ENCODE measurements around the gene ARHGAP19. TPM values are rescaled to one million over a fixed set of nuclear protein-coding genes. Genes with fewer than 3 reads are reported as not detected.

The ARHGAP19 gene
- total RNA-seq, 4 donors from 2014 or later = 3.7 to 15.4 (median 7.5) TPM

GRCh38 chr10:97323501-97323900 is 31.1 kb upstream of the ARHGAP19 start:
- WGBS, 2 donors = 77 to 78% methylated on average over 2 to 4 of the region's 4 CpGs
- TF ChIP-seq CTCF (IDR thresholded peaks at IDR 0.05) (no peak), POLR2A (IDR thresholded peaks at IDR 0.05) (no peak)
- peaks cover 11 to 44% (median 12%) of the 10 kb centered on the region in 3 donors for H3K4me1 ChIP-seq
- H3K4me3 ChIP-seq = no peak overlapping the region
- H3K27ac ChIP-seq = no peak overlapping the region
- H3K9me3 ChIP-seq = no peaks in the 10 kb centered on the region
- H3K27me3 ChIP-seq = no peaks in the 10 kb centered on the region
- intact Hi-C loops (cut with DNase I) = no loop called here
- DNase-seq = no peak
- peaks cover 0 to 4% (median 0%) of the 10 kb centered on the region in 3 donors for H3K36me3 ChIP-seq

DNA sequence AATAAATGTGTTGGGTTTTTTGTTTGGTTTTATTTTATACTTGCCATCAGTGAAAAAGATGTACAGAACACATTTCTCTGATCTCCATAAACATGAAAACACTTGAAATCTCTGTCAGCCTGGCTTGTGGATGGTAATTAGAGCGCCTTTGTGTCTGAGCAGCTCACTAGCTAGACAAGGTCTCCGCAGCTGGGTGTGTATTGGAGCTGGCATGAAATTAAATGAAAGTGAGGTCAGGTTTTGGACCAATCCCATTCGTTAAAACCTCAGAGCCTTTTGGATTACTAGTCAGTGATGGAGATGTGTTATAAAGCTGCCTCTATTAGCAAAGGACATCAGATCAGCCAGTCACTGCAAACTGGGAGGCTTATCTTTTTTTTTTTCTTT is 29.4 kb upstream of the ARHGAP19 start:
- DNase-seq = no peak
- Histone ChIP-seq H3K27me3 (no peaks in the 10 kb centered on the region), H3K4me1 (peaks cover 11 to 44% (median 12%) of the 10 kb centered on the region in 3 donors), H3K36me3 (no peaks in the 10 kb centered on the region), H3K9me3 (no peaks in the 10 kb centered on the region), H3K4me3 (peak overlapping the region in 1 of 4 donors; percentile 98), H3K27ac (peak overlapping the region in 1 of 4 donors; percentile 34)
- WGBS, 2 donors = 40 to 68% methylated on average over 3 of the region's 3 CpGs
- intact Hi-C loops (cut with DNase I) = no loop called here
- TF ChIP-seq POLR2A (IDR thresholded peaks at IDR 0.05) (no peak), CTCF (IDR thresholded peaks at IDR 0.05) (no peak)

DNA sequence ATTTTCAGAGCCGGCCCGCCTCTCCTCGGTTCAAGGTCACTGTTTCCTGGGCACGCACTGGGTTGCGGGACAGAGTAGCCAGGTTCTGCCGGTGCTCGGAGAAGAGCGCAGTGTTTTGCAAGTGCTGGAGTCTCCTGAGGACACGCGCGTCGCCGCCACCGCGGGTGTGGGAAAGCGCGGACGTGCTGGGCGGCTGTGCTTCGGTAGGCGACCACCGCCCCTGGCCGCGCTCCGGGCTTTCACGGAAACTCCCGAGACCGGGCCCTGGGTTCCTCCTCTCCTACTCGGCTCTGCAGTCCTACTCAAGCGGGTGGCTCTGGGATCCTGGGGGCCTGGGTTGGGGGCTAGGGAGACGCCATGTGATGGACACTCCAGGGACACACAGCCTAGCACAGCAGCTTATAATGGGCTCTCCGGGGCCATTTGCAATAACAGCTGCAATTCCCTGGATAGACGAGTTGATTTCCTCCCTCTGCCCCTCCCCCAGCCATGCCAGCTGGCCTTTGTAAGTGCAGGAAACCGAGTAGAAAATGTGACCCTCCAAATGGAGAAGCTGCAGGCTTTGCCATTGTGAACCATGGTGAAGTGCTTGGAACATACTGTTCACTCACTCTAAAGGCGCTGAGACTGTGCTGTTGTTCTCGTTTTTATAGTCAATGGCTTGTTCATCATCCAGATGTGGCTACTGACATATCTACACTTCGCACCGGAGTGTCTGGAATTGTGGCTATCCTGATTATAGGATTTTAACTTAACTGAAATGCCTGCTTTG is 28.8 kb upstream of the ARHGAP19 start:
- Histone ChIP-seq H3K27ac (peak overlapping the region; percentile 89 to 99 (median 98)), H3K4me1 (peaks cover 11 to 38% (median 12%) of the 10 kb centered on the region in 3 donors), H3K36me3 (no peaks in the 10 kb centered on the region), H3K27me3 (no peaks in the 10 kb centered on the region), H3K4me3 (peak overlapping the region; percentile 70 to 98 (median 84)), H3K9me3 (no peaks in the 10 kb centered on the region)
- WGBS, 2 donors = 43 to 55% methylated on average over 11 to 23 of the region's 38 CpGs
- intact Hi-C loops (cut with DNase I) = no loop called here
- TF ChIP-seq POLR2A (IDR thresholded peaks at IDR 0.05) (peak in 1 of 4 donors; percentile 29), CTCF (IDR thresholded peaks at IDR 0.05) (no peak)
- no peak for DNase-seq

DNA sequence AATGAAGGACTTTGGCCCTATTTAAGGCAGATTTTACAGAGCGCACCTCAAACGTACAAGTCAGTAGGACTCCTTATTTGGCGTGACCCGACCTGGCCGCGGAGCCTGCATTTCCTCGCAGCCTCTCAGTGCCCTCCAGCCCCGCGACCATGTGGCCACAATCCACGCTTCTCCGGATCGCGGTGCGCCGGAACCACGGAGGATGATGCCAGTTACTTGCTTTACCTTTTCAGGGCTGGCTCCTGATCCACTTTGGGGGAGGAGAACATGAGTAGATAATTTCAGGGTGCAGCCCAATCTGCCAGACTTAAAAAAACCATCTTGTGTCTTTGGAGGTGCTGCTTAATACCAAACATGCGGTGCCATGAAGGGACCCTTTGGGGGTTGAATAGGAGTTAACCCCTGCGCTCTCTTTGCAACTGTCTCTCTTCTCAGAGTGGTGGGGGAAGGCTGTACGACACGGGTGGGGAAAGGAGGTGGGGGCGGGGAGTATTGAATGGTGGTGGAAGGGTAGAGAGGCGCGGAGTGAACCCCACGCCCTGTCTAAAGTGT is 28.1 kb upstream of the ARHGAP19 start:
- Histone ChIP-seq H3K27me3 (no peaks in the 10 kb centered on the region), H3K4me1 (peaks cover 11 to 35% (median 12%) of the 10 kb centered on the region in 3 donors), H3K4me3 (peak overlapping the region; percentile 70 to 98 (median 84)), H3K27ac (peak overlapping the region; percentile 89 to 99 (median 98)), H3K9me3 (no peaks in the 10 kb centered on the region), H3K36me3 (no peaks in the 10 kb centered on the region)
- intact Hi-C loops (cut with DNase I) = no loop called here
- TF ChIP-seq POLR2A (IDR thresholded peaks at IDR 0.05) (no peak), CTCF (IDR thresholded peaks at IDR 0.05) (no peak)
- 8 to 21% methylated on average over 13 to 22 of the region's 24 CpGs for WGBS, 2 donors
- DNase-seq = no peak

Data from esophagus squamous epithelium (tissue), 5 donors.